GF-D8 (cell line): ENCODE results near the gene HPSE.
"Not testable (repeated sequence)": the region's sequence is repeated elsewhere in the genome, so short reads cannot be mapped to it uniquely, and the experiment has no call there.

Experiments
- DNase-seq: peaks from one replicate; lab custom pipeline; 2025; lab: John Stamatoyannopoulos, UW

Gene HPSE

DNA sequence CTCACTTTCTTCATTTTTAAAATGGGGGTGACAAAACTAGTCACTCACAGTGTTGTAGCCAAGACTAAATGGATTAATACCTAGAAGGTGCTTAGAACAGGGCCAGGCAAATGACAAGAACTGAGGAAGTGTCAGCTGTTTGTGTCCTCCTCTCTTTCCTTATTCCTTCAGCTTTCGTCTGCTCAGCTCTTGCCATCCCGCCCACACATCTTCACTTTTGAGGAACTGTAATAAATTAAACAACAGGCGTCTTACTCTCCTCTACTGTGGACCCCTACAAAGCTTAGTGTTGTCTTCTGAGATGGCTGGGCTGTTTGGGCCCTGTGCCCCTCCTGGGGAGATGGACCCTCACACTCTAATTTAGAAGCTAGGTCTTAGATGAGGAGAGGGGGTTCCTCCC is 2.7 kb downstream of the HPSE start:
- DNase-seq = no peak

DNA sequence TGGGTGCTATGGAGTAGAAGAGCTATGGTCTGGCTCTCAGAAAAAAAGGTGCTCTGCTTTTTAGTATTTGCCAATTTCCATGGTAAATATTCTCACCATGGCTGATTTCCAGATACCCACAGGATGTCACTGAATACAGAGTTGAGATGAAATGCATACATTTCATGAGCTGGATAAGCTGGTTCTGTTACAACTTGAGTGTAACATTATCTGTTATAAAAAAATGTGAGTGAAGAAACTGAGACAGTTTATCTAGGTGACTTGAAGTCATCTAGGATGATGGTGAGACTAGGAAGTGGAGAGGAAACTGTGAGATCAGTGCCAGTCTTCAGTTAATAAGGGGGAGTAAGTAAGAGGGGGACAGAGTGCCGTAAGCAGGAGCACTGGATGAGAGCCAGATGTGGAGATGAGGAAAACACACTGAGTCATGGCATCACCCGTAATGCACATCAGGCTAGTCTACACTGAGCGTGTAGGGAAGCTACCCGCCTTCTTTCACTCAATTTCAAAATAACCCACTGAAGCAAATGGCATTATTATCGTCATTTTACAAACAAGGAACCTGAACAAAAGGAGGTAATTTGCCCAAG is 5.0 kb downstream of the HPSE start:
- DNase-seq = no peak

DNA sequence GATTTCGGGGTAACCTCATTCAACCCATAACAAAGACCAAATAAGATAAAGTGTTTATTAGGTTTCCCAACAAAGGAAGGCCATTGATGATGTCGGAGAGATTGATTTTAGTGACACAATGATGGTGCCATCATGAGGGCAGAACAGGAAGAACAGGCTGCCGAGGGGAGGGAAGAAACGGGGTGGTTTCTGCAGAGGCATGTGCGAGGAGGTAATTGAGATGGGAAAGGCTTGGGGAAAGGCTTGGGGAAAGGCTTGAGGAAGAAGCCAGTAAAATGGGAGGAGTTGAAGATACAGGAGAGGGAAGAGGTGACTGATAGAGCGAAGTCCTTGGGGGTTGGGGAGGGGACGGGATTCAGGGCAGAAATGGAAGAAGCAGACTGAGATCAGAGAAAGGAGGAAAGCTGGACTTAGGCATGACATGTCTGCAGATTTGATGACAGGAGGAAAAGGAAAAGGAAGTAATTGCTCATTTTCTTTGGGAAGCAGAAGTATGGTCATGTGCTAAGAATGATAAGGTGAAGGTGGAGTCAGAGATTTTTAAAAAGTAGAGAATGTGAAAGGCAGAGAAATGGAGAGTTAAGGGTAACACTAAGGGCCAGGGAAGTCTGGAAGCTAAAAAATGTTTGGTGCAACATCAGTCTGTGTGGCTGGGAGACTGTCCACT is 6.0 kb downstream of the HPSE start:
- no peak for DNase-seq

DNA sequence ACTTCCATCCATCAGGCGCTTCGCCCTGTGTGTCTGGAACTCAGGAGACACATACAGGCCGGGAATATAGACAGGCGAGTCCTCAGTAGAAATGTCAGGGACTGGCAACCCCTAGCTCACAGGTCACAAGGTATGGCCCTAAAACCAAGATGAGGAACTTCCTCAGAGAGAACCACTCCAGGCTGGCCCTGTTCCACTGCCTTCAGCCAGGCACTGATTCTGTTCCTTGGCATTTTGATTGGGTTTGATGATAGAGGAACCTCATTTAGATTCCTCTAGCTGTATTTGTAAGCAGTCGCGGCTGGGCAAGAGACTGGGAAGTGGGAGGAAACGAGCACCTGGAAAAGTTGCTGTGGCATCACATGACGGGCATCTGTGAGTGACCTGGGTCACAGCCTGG is 8.1 kb downstream of the HPSE start:
- DNase-seq = no peak

DNA sequence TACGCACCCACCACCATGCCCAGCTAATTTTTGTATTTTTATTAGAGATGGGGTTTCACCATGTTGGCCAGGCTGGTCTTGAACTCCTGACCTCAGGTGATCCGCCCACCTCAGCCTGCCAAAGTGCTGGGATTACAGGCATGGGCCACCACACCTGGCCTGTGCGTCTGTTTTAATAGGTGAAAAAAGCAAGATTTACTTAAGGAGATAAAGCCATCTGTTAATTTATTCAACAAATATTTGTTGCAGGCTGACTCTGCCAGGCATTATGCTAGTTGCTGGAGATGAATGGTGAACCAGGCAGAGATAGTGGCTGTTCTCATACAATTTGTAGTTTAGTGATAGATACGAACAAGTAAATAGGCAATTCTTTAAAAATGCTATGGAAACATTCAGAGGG is 9.3 kb downstream of the HPSE start:
- DNase-seq = not testable (repeated sequence)

DNA sequence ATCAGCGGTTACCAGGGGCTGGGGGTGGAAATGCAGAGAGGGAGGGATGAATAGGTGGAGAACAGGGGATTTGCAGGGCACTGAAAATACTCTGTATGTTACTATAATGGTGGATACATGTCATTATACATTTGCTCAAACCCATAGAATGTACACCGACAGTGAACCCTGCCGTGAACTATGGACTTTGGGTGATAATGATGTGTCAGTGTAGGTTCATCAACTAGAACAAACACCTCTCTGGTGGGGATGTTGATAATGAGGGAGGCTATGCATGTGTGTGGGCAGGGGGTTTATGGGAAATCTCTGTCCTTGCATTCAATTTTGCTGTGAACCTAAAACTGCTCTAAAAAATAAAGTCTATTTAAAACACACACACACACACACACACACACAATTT is 11.5 kb downstream of the HPSE start:
- no peak for DNase-seq

DNA sequence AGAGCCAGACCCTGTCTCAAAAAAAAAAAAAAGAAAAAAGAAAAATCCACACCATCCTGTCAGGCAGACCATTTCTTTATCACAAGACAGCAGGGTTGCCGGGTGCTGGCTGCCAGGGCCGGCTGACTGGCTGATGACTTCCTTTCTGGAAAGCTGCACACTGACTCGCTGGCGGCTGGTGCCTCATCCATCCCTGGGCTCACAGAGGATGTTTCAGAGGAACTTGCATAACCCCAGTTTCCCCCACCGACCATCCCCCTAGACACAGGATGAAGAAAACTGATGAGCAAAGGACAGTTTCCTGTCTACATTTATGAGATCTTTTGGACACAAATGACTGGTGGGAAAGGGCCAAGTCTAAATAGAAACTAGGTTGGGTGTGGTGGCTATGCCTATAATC is 14.1 kb downstream of the HPSE start:
- DNase-seq = peak; percentile 62

DNA sequence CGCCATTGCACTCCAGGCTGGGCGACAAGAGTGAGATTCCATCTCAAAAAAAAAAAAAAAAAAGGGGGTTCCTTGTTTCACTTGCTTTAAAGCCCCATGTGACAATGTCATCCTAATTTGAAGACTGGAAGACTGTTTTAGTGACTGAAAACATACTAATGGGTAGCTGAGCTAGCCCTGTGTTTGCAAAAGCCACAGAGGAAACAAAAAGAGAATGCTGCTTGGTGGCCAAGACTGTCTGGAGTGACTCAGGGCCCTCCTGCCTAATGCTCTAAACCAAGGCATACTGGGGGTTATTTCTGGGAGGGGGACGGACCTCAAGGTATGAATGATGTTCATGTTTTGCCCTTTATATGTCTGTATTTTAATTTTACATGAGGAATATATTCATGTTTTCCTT is 16.0 kb downstream of the HPSE start:
- DNase-seq = no peak

DNA sequence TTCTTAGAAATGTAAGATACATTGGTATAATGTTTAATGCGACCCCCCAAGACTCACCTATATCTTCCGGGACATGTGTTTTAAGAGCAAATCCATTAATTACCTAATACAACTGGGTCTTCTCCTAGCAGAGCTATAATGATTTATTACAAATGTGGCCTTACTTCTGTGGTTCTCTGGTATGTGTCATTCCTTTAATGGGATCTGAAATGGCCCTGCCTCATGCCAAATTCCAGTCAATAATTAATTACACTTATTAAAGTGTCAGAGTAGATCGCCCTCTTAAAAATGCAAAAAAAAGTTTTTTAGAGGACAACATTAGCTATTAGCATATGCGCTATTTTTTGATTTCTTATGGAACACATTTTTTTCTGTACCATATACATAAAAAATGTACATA is 17.0 kb downstream of the HPSE start:
- no peak for DNase-seq

DNA sequence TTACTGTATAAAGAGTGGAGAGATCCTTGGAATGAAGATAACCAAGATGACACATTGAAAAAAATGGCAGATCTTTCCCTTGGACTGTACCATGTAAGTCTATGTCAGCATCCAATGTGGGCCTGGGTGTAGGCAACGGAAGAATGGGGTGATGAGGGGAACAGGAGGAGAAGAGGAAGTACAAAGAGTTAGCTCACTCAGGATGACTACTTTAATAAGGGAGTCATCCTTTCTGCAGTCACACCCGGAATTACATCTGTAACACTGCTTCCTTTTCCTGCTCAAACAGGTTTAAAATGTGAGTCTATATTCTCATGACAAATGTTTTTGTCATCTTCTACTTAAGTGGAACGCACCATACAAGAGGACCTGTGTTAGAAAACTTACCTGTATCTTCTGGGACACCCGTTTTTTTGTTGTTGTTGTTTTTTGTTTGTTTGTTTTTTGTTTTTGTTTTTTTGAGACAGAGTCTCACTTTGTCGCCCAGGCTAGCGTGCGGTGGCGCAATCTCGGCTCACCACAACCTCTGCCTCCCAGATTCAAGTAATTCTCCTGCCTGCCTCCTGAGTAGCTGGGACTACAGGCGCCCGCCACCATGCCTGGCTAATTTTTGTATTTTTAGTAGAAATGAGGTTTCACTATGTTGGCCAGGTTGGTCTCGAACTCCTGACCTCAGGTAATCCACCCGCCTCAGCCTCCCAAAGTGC is 18.0 kb downstream of the HPSE start:
- peak; percentile 37 for DNase-seq

DNA sequence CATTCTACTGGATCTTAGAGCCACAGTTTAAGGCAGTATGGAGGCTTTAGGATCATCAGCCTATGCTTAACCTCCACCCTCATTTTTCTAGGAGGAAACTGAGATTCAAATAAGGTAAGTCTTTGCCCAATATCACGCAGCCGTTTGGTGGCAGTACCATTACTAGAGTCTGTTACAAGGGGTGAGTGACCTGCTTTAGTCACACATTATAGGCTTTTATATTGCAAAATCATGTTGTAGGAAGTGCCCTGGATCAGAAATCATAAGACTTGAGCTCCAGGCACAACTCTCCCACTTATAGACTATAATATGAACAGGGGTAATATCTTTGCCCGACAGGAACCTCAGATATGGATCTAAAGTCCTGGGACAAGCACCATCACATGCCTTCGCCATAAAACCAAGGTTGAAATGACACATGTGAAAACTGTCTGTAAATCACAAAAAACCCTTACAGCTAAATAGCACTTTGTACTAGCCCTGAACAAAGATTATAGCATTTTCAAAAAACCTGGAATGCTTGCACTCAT is 19.2 kb downstream of the HPSE start:
- no peak for DNase-seq

DNA sequence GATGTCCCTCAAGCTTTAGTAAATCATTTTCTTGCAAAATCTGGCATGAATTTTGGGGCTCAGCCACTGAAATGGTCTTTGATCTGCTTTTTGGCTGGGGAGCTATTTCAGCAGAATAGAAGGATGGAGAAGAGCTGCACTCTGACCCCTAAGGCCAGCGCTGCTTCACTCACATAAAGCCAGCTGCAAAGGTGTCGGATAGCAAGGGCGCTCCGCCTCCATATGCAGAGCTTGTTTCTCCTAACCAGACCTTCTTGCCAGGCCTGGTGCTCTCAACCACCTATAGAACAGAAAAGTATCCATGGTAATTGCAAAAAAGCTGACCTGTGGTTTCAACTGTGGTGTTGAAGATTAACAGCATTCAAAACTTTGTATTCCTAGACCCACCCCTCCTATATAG is 26.0 kb downstream of the HPSE start:
- no peak for DNase-seq

DNA sequence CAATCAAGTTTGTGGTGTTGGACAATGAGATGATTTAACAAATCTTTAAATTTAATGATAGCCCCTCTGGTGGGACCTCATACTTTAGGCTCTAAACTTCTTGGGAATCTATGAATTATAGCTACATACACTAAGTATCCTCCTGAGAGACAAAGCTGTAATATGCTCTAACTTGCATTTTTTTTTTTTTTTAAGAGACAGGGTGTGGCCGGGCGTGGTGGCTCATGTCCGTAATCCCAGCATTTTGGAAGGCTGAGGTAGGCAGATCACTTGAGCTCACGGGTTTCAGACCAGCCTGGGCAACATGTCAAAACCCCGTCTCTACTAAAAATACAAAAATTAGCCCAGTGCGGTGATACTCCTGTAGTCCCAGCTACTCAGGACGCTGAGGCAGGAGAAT is 26.7 kb downstream of the HPSE start:
- no peak for DNase-seq

DNA sequence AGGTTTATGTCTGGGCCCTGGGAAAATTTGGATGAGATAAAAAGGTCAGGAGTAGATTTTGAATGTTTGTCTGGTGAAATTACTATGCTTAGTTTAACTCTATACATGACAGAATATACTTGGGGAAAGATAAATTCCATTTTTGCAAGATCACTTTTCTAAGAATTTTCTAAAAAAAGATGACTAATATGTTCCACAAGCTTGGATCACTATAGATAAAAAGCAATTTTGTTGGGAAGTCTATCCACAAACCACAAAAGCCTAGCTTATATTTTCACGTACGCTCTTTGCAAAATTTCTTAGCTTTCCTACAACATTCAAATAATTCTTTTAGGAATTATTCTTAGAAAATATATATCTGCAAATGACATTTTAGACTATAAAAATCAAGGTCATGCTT is 29.5 kb downstream of the HPSE start:
- no peak for DNase-seq

DNA sequence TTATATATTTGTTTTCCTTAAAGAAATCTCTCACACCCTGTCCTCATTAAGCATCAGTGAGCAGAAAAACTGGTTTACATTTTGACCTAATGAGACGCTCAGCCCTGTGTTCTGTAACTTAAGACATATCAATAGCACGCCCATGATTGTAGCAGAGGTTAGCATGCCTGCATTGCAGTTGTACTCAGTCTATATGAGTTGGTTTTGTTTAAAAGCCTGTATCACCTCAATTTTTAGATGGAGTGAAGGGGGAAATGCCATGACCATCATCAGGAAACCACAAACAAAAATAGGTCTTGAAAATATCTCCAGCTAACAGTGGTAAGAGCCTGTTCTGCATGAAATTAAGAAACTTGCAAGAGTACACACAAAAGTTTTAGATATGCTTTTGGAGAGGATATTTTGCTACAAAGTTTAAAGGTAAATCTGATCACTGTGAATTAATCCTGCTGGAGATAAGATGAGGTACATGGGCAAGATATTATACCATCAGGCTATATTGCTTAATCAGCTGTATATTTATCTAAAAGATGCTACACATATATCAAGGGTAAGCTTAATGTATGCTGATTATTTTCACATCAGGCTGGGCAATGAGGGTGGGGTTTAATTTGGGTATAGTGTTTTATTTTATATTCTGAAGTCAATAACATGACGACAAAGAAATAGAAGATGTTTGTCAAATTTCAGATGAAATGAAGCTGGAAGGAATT is 36.9 kb downstream of the HPSE start:
- no peak for DNase-seq

DNA sequence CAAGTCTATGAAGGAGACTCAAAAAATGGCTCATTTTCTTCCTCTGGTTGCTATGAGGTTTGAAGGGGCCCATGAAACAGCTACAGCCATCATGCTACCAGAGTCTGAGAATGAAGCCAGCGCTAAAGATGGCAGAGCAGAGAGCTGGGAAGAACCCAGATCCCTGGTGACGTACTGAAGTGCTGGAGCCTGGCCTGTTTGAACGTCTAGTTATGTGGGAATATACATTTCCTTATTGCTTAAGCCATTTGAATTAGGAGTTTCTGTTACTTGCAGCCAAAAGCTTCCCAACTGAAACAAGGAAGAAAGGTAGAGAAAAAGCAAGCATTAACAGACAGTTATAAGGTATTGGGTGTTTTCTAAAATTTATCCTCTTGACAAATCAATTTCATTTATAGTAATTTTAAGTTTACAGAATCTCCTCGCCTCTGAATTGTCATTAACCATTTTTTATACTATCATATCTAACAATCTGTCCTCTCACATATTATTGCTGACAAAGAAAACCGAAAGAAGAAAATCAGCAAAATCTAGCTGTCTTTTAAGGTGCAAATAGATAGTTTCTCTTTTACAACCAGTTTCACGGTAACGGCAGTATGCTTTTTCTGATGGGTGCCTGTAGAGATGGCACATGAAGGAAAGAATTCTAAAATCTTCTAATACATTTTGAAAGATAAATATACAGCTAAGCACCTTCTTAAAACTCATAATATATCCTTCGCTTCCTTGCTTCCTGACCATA is 41.2 kb downstream of the HPSE start:
- DNase-seq = no peak

DNA sequence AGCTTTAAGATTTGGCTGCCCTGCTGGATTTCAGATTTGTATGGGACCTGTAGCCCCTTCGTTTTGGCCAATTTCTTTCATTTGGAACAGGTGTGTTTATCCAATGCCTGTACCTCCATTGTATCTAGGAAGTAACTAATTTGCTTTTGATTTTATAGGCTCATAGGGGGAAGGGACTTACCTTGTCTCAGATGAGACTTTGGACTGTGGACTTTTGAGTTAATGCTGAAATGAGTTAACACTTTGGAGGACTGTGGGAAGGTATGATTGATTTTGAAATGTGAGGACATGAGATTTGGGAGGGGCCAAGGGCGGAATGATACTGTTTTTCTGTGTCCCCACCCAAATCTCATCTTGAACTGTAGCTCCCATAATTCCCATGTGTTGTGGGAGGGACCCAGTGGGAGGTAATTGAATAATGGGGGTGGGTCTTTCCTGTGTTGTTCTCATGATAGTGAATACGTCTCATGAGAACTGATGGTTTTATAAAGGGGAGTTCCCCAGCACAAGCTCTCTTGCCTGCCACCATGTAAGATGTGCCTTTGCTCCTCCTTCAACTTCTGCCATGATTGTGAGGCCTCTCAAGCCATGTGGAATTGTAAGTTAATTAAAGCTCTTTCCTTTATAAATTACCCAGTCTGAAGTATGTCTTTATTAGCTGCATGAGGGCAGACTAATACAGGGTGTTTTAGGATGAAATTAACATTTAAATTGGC is 44.4 kb downstream of the HPSE start:
- not testable (repeated sequence) for DNase-seq

DNA sequence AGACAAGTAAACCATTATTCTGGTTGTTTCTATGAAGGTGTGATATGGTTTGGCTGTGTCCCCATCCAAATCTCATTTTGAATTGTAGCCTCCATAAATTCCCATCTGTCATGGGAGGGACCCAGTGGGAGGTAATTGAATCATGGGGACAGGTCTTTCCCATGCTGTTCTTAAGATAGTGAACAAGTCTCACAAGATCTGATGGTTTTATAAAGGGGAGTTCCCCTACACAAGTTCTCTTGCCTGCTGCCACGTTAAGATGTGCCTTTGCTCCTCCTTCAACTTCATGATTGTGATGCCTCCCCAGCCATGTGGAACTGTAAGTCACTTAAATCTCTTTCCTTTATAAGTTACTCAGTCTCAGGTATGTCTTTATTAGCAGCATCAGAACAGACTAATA is 46.3 kb downstream of the HPSE start:
- DNase-seq = not testable (repeated sequence)

DNA sequence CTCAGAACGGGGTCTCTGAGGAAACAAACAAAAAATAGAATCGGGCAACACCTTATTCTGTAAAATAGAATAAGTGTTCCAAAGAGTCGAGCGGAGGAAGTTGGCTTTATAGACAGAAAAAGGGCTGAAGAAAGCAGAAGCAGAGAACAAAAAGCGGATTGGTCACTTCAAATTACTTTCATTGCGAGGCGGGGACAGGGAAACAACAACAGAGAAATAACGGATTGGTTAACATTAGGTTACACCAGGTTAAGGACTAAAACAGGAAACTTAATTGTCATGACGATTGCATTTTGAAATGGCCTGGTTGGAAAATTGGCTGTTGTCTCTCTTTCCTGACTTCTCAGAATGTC is 49.6 kb downstream of the HPSE start:
- DNase-seq = peak; percentile 81

DNA sequence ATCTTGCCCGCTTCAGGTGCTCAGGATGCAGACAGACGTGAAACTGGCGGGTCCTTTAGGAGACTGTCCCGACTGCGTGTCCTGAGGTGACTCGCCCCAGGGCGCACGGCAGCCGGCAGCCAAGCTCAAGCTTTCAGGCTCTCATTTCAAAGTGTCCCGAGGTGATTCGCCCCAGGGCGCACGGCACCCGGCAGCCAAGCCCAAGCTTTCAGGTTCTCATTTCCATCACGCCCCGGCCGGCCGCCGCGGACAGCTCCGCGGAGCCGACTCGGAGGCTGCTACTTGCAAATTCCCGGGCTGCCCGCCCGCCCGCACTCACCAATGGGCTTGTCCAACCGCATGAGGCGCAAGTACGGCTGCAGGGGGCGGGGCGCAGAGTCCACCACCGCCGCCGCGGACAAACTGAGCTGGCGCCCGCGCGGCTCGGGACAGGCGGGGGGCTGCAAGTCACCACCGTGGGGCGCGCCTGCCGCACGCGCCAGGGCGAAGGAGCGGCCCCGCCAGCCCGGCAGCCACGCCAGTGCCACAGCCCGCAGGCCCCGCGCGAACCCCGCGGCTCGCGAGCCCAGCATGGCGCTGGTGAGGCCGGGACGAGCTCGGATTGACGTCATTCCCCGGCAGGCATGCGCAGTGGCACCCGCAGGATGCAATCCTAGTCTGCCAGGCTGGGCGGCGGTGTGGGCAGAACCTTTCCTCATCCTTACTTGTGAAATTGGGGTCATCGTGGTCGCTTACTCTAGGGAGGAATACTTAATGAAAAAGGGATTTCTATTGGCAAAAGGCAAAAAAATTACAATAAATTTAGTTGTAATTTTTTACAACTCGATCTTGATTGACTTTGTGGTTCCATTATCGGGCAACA is 50.2 kb downstream of the HPSE start, which contains the start of gene COQ2:
Gene COQ2 (minus strand): TSS at position 606 of the 862 bp plus-strand sequence. CDS start 34 bp downstream, at position 572.
- peak; percentile 87 for DNase-seq
